KMS-11 (cell line): Measurements from ENCODE around the gene TMC8.
A peak's percentile ranks its signal among the peaks of the same experiment; 100 is the strongest.
"Not testable (repeated sequence)": the region's sequence is repeated elsewhere in the genome, so short reads cannot be mapped to it uniquely, and the experiment has no call there.

Experiments
- H2AFZ ChIP-seq: fragments of 200-600 bp; sonication (generic); 2 replicates; pipeline ENCODE4 v1.6.1; 2016; ENCODE audit warnings: antibody characterized with exemption, mixed run types, low read depth
- H3K27ac ChIP-seq: fragments of 200-600 bp; sonication (generic); 2 replicates; pipeline ENCODE4 v1.6.1; 2016; ENCODE audit warnings: mild to moderate bottlenecking, mixed run types
- H3K27me3 ChIP-seq: fragments of 200-600 bp; sonication (generic); 2 replicates; pipeline ENCODE4 v1.6.1; 2017; ENCODE audit warnings: mild to moderate bottlenecking, low read depth, mixed run types, moderate library complexity; ENCODE audit not compliant: insufficient read depth
- H3K36me3 ChIP-seq: fragments of 200-600 bp; sonication (generic); 2 replicates; pipeline ENCODE4 v1.6.1; 2017; ENCODE audit warnings: mild to moderate bottlenecking, mixed run types; ENCODE audit not compliant: insufficient read depth
- H3K4me1 ChIP-seq: fragments of 200-600 bp; sonication (generic); 2 replicates; pipeline ENCODE4 v1.6.1; 2016; ENCODE audit warnings: mild to moderate bottlenecking, low read depth, mixed run types; ENCODE audit not compliant: poor library complexity, severe bottlenecking
- H3K4me2 ChIP-seq: fragments of 200-600 bp; sonication (generic); 2 replicates; pipeline ENCODE4 v1.7.0; 2016; ENCODE audit warnings: mild to moderate bottlenecking, mixed run types
- H3K4me3 ChIP-seq: fragments of 200-600 bp; sonication (generic); IDR thresholded peaks from 2 replicates; pipeline ENCODE4 v1.6.1; 2017; ENCODE audit warnings: low read depth, low read length, mixed read lengths; ENCODE audit not compliant: insufficient read depth
- H3K79me2 ChIP-seq: fragments of 200-600 bp; sonication (generic); 2 replicates; pipeline ENCODE4 v1.6.1; 2016; ENCODE audit warnings: low read depth, mixed run types; ENCODE audit not compliant: insufficient read depth
- H3K9ac ChIP-seq: fragments of 200-600 bp; sonication (generic); 2 replicates; pipeline ENCODE4 v1.6.1; 2016; ENCODE audit warnings: mild to moderate bottlenecking, mixed run types
- H4K20me1 ChIP-seq: fragments of 200-600 bp; sonication (generic); 2 replicates; pipeline ENCODE4 v1.6.1; 2016; ENCODE audit warnings: mild to moderate bottlenecking, mixed run types; ENCODE audit not compliant: insufficient read depth
- TF ChIP-seq, protein P1 (sequence below): fragments of 200-600 bp; sonication (generic); conservative IDR thresholded peaks from 2 replicates; pipeline ENCODE4 v1.6.1; 2017; ENCODE audit warnings: low read depth, mild to moderate bottlenecking, antibody characterized with exemption, low read length, moderate library complexity, mixed read lengths

The TMC8 gene

DNA sequence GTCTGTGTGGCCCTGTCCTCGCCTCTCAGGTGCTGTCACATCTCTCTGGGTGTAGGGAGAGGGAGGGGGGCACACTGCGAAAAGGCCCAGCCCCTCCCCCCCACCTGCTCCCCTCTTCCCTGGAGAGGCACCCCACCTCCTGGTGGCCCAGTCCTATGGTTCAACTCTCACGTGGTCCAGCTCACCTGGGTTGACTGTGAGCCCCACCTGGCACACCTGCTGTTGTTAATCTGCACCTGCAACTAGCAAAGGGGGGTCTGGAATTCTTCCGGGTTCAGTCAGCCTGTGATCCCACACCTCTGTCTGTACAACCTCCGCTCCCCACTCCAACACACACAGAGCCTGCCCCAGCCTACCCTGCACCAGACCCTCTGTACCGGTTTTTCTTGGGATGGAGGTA, 35.8 kb downstream of the TMC8 start:
- no peaks in the 10 kb centered on the region for H3K27me3 ChIP-seq
- H3K36me3 ChIP-seq: peaks cover 5% of the 10 kb centered on the region; the same call in 1 of the 2 replicates
- H3K9ac ChIP-seq: no peak overlapping the region; the same call in 1 of the 2 replicates
- H3K27ac ChIP-seq: no peak overlapping the region
- H4K20me1 ChIP-seq: no peaks in the 10 kb centered on the region
- H3K4me2 ChIP-seq: no peak overlapping the region
- peaks cover 38% of the 10 kb centered on the region for H3K4me1 ChIP-seq
- H2AFZ ChIP-seq: no peak overlapping the region
- TF ChIP-seq, protein P1, sequence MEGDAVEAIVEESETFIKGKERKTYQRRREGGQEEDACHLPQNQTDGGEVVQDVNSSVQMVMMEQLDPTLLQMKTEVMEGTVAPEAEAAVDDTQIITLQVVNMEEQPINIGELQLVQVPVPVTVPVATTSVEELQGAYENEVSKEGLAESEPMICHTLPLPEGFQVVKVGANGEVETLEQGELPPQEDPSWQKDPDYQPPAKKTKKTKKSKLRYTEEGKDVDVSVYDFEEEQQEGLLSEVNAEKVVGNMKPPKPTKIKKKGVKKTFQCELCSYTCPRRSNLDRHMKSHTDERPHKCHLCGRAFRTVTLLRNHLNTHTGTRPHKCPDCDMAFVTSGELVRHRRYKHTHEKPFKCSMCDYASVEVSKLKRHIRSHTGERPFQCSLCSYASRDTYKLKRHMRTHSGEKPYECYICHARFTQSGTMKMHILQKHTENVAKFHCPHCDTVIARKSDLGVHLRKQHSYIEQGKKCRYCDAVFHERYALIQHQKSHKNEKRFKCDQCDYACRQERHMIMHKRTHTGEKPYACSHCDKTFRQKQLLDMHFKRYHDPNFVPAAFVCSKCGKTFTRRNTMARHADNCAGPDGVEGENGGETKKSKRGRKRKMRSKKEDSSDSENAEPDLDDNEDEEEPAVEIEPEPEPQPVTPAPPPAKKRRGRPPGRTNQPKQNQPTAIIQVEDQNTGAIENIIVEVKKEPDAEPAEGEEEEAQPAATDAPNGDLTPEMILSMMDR: no peak
- H3K79me2 ChIP-seq: peaks cover 35% of the 10 kb centered on the region
- H3K4me3 ChIP-seq: no peak overlapping the region

DNA sequence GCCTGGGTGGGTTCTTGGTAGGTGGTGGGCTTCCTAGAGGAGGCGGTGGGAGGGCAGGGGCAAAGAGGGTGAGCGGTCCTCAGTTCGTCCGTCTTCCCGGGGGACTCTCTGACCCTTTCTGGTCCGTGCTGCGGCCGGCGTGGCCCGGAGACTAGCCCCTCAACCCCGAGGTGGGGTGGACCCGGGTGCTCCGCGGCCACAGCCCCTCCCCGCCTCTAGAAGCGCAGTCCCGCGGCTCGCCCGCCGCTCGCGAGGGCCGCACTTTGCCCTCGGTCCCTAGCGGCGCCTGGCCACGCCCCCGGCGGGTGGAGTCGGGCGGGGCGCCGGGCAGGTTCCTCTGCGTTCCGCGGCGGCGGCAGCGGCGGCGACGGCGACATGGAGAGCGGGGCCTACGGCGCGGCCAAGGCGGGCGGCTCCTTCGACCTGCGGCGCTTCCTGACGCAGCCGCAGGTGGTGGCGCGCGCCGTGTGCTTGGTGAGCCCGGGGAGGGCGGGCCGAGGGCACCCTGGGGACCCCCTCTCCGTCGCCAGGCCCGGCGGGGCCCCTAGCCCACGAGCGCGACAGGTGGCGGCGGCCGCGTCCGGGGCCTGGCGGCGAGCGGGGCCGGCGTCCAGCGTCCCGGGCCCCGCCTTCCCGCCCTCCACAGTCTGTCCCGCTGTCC, 37.8 kb downstream of the TMC8 start, which contains the start of gene SYNGR2:
Gene SYNGR2 (plus strand): TSS at position 340 of the 661 bp plus-strand sequence. CDS start 36 bp downstream, at position 376.
- no peaks in the 10 kb centered on the region for H3K27me3 ChIP-seq
- TF ChIP-seq, protein P1: no peak
- H3K79me2 ChIP-seq: peaks cover 49% of the 10 kb centered on the region
- no peak within 1 kb of the TSS for H3K4me3 ChIP-seq
- peaks cover 9% of the 10 kb centered on the region; the same call in 1 of the 2 replicates for H3K36me3 ChIP-seq
- H4K20me1 ChIP-seq: no peaks in the 10 kb centered on the region
- H3K4me2 ChIP-seq: peak within 1 kb of the TSS; percentile 67
- peak within 1 kb of the TSS; percentile 83 for H3K9ac ChIP-seq
- H2AFZ ChIP-seq: peak within 1 kb of the TSS; percentile 55
- peaks cover 57% of the 10 kb centered on the region for H3K4me1 ChIP-seq
- H3K27ac ChIP-seq: peak within 1 kb of the TSS; percentile 72

DNA sequence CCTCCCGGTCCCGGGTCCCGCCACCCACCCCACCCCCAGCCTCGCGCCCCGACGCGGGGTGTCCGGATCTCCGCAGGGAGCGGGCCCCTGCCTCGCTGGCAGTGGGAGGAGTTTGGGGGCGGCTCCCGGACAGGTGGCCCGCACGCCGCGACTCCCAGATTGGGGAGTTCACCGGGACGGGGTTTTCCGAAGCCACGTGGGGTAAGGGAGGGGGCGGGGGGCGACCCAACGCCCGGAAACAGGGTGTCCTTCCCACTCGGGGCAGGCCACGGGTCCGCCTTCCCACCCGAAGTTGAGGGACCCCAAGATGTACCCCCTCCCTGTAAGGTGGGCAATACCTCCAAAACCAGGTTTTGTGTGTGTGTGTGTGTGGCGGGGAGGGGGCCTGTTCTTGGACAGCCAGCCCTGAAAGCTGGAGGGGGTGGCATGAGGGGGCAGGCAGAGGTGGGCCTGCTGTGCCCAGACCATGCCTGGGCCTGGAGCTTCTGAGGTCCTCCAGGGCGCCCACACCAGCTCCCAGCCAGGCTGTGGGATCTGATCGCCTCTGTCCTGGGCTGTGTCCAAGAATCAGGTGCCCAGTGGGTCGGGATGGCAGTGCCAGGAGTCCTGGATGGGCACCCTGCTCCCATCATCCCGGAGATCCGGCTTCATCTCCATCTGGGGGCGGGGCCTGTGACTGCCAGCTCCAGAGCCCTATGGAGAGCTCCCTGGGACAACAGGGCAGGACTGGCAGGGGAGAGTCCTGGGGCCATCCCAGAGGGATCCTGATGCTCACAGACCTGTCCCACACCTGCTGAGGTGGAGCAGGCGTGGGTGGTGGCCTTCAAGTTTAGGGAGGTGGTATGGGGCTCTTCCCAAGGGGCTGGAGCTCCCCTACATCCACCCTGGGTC, 38.6 kb downstream of the TMC8 start:
- Histone ChIP-seq H2AFZ (no peak overlapping the region), H4K20me1 (no peaks in the 10 kb centered on the region), H3K4me3 (no peak overlapping the region), H3K4me1 (peaks cover 65% of the 10 kb centered on the region), H3K27ac (peak overlapping the region; percentile 72), H3K4me2 (peak overlapping the region; percentile 50), H3K36me3 (peaks cover 9% of the 10 kb centered on the region; the same call in 1 of the 2 replicates), H3K79me2 (peaks cover 49% of the 10 kb centered on the region), H3K9ac (peak overlapping the region; percentile 83), H3K27me3 (no peaks in the 10 kb centered on the region)
- TF ChIP-seq, protein P1: no peak

DNA sequence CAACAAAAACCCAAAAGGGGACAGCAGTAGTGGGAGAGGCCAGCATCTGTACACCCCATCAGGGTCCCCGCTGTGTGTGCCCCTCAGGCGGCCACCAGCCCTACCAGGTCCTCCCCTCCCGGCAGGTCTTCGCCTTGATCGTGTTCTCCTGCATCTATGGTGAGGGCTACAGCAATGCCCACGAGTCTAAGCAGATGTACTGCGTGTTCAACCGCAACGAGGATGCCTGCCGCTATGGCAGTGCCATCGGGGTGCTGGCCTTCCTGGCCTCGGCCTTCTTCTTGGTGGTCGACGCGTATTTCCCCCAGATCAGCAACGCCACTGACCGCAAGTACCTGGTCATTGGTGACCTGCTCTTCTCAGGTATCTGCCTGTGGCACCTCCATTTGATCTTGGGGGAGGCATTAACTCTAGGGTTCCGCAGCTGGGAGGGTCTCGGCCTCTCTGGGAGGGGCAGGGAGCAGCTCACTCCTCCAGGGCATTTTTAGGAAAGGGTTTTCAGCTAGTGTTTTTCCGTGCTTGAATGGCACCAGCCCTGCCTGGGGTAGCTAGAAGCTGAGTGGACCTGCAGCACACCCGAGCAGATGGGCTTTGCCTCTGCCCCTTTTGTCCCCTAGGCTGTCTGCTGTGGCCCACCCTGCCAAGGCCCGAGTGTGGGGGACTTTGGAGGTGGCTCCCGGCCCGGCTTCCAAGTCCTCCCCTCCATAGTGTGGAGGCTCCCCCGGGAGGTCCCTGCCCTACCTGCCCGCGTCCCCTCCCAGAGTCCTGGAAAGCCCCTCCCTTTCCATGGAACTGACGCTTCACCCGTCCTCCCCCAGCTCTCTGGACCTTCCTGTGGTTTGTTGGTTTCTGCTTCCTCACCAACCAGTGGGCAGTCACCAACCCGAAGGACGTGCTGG, 40.4 kb downstream of the TMC8 start:
- Histone ChIP-seq H3K27me3 (no peaks in the 10 kb centered on the region), H3K36me3 (peaks cover 9% of the 10 kb centered on the region; the same call in 1 of the 2 replicates), H3K27ac (peak overlapping the region; percentile 72; the same call in 1 of the 2 replicates), H3K9ac (peak overlapping the region; percentile 19; the same call in 1 of the 2 replicates), H2AFZ (no peak overlapping the region), H4K20me1 (no peaks in the 10 kb centered on the region), H3K79me2 (peaks cover 49% of the 10 kb centered on the region), H3K4me1 (peaks cover 83% of the 10 kb centered on the region), H3K4me2 (peak overlapping the region; percentile 50; the same call in 1 of the 2 replicates), H3K4me3 (no peak overlapping the region)
- TF ChIP-seq, protein P1: no peak

DNA sequence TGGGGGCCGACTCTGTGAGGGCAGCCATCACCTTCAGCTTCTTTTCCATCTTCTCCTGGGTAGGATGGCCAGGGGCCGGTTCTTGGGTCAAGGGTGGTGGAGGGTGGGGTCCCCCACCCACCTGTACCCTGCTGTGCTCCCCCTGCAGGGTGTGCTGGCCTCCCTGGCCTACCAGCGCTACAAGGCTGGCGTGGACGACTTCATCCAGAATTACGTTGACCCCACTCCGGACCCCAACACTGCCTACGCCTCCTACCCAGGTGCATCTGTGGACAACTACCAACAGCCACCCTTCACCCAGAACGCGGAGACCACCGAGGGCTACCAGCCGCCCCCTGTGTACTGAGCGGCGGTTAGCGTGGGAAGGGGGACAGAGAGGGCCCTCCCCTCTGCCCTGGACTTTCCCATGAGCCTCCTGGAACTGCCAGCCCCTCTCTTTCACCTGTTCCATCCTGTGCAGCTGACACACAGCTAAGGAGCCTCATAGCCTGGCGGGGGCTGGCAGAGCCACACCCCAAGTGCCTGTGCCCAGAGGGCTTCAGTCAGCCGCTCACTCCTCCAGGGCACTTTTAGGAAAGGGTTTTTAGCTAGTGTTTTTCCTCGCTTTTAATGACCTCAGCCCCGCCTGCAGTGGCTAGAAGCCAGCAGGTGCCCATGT, 41.1 kb downstream of the TMC8 start:
- Histone ChIP-seq H3K4me1 (peaks cover 84% of the 10 kb centered on the region), H3K79me2 (peaks cover 49% of the 10 kb centered on the region), H3K4me2 (peak overlapping the region; percentile 50; the same call in 1 of the 2 replicates), H3K27ac (peak overlapping the region; percentile 72)
- not testable (repeated sequence) for H4K20me1 ChIP-seq, H3K36me3 ChIP-seq, H2AFZ ChIP-seq, H3K4me3 ChIP-seq, H3K27me3 ChIP-seq, H3K9ac ChIP-seq
